K562 (cell line): ENCODE data around the gene COG4. TPM values are rescaled to one million over a fixed set of nuclear protein-coding genes. Genes with fewer than 3 reads are reported as not detected.

Experiments used
- ARHGAP35 ChIP-seq: fragments of 450-650 bp; IDR thresholded peaks from 2 replicates; pipeline ENCODE4 v1.6.1; 2018; ENCODE audit not compliant: partially characterized antibody
- ARID4B ChIP-seq: sonication (generic); formaldehyde crosslinking; IDR thresholded peaks from 2 replicates; pipeline ENCODE4 v1.8.0; 2022; ENCODE audit warnings: mild to moderate bottlenecking, missing genetic modification reagents
- DIDO1 ChIP-seq: fragments of 450-650 bp; IDR thresholded peaks from 2 replicates; pipeline ENCODE4 v1.6.1; 2016; ENCODE audit warnings: low read depth, missing biosample characterization, missing genetic modification characterization
- EGR1 ChIP-seq: fragments of 450-650 bp; conservative IDR thresholded peaks from 2 replicates; pipeline ENCODE4 v1.6.1; 2017; ENCODE audit warnings: mild to moderate bottlenecking
- ERF ChIP-seq: fragments of 450-650 bp; formaldehyde crosslinking; IDR thresholded peaks from 2 replicates; pipeline ENCODE4 v1.4.0; 2020; ENCODE audit warnings: mild to moderate bottlenecking, mixed read lengths
- FOXK2 ChIP-seq, 2 experiments: fragments of 450-650 bp; IDR thresholded peaks in 1 of 2; conservative IDR thresholded peaks in 1 of 2; 2 replicates each; pipeline ENCODE4 v1.6.1; 2016; ENCODE audit warnings: low read depth in 2 of 2, mild to moderate bottlenecking in 1 of 2
- FOXO4 ChIP-seq: fragments of 450-650 bp; formaldehyde crosslinking; IDR thresholded peaks from 2 replicates; pipeline ENCODE4 v1.4.0; 2020; ENCODE audit warnings: mild to moderate bottlenecking, moderate library complexity
- HDGF ChIP-seq: fragments of 450-650 bp; IDR thresholded peaks from 2 replicates; pipeline ENCODE4 v1.6.1; 2016
- KAT2B ChIP-seq: IDR thresholded peaks from one replicate; pipeline ENCODE4 v1.6.1; 2012; ENCODE audit warnings: low read depth, mild to moderate bottlenecking, control low read depth, inconsistent platforms, low read length, moderate library complexity
- NR3C1 ChIP-seq: sonication (generic); formaldehyde crosslinking; IDR thresholded peaks from 2 replicates; pipeline ENCODE4 v1.8.1; 2022; ENCODE audit warnings: missing genetic modification reagents
- NRF1 ChIP-seq, 2 experiments: fragments of 450-650 bp; IDR thresholded peaks in 1 of 2; conservative IDR thresholded peaks in 1 of 2; 2 replicates each; pipeline ENCODE4 v1.6.1; 2014; ENCODE audit warnings: mild to moderate bottlenecking in 2 of 2
- RNF219 ChIP-seq: fragments of 250-450 bp; sonication (Bioruptor Pico); IDR thresholded peaks from 2 replicates; pipeline ENCODE4 v1.5.0; 2022; ENCODE audit warnings: mild to moderate bottlenecking
- RUNX1 ChIP-seq: sonication (generic); IDR thresholded peaks from 2 replicates; pipeline ENCODE4 v1.6.1; 2016; ENCODE audit warnings: antibody characterized with exemption, low read depth
- SRSF9 ChIP-seq: fragments of 200-400 bp; formaldehyde crosslinking; IDR thresholded peaks from 2 replicates; pipeline ENCODE4 v1.6.1; 2017; ENCODE audit warnings: low read depth, low read length, borderline replicate concordance
- STAT6 ChIP-seq: sonication (generic); formaldehyde crosslinking; IDR thresholded peaks from 2 replicates; pipeline ENCODE4 v1.8.1; 2023; ENCODE audit warnings: mild to moderate bottlenecking, missing genetic modification reagents
- THRAP3 ChIP-seq: fragments of 450-650 bp; IDR thresholded peaks from 2 replicates; pipeline ENCODE4 v1.6.1; 2016; ENCODE audit warnings: mild to moderate bottlenecking, inconsistent platforms, borderline replicate concordance
- ZC3H8 ChIP-seq: fragments of 450-650 bp; IDR thresholded peaks from 2 replicates; pipeline ENCODE4 v1.6.1; 2017
- ZNF175 ChIP-seq: fragments of 200-800 bp; sonication (Bioruptor generic); IDR thresholded peaks from 2 replicates; pipeline ENCODE4 v1.6.1; 2016; ENCODE audit warnings: low read depth, mild to moderate bottlenecking, missing genetic modification characterization, missing compliant biosample characterization
- ZNF41 ChIP-seq: fragments of 250-450 bp; sonication (Bioruptor Pico); conservative IDR thresholded peaks from 2 replicates; pipeline ENCODE4 v1.4.0; 2020; ENCODE audit warnings: mild to moderate bottlenecking
- polyA plus RNA-seq, 8 experiments: library from polyadenylated mRNA; depleted of rRNA in 4 of 8; stranded (reverse) in 5 of 8; unstranded in 3 of 8; fragments of >200 nt; fragmentation: Nextera tagmentation in 2 of 8; fragmentation: Illumina TruSeq in 1 of 8; extraction: Ambion mirVana in 2 of 8; extraction: Trizol in 1 of 8; gene quantifications; 2 replicates each; pipeline versions ENCODE4 v1.2.1 to v1.2.3, GENCODE V29; 2011 to 2014; ENCODE audit warnings: inconsistent platforms in 1 of 8, missing spikeins in 1 of 8
- total RNA-seq, 7 experiments: library from RNA; depleted of rRNA in 6 of 7; stranded (reverse); fragments of >200 nt in 6 of 7; fragmentation: Illumina TruSeq in 2 of 7; extraction: Trizol in 2 of 7; gene quantifications; 2 replicates each; pipeline versions ENCODE4 v1.2.1 to v1.2.3, GENCODE V29; 2011 to 2021; ENCODE audit warnings: low replicate concordance in 1 of 7

The COG4 gene
- total and polyA plus RNA-seq, 9 of the 15 experiments (the other 6 are each of a cell fraction or from before 2014, with no cell fraction given), result 13.7 to 73.9 (median 44.2) TPM

GRCh38 chr16:70437017-70437581 lies 86.3 kb downstream of the COG4 start (continued):
- TF ChIP-seq STAT6 (CRISPR knock-in tag), result no peak
- peak; percentile 94 to 95 for TF ChIP-seq FOXK2 (conservative IDR thresholded peaks at IDR 0.05 in 1 of 2, IDR thresholded peaks at IDR 0.05 in 1 of 2; ENCODE audit: low read depth in 2 of 2)
- TF ChIP-seq DIDO1 (tag), result no peak
- no peak for TF ChIP-seq HDGF
- TF ChIP-seq THRAP3, result no peak
- TF ChIP-seq KAT2B, result no peak
- no peak for TF ChIP-seq ZC3H8
- no peak for TF ChIP-seq RUNX1
- no peak for TF ChIP-seq ARID4B (CRISPR knock-in tag)
- no peak for TF ChIP-seq SRSF9
- TF ChIP-seq RNF219, result no peak
- TF ChIP-seq EGR1, result peak; percentile 96
- no peak for TF ChIP-seq ZNF175 (CRISPR knock-in tag)
- TF ChIP-seq NR3C1 (CRISPR knock-in tag), result no peak
- peak in 1 of 2 experiments; percentile 43; a peak in 1 of 4 replicates for TF ChIP-seq NRF1 (conservative IDR thresholded peaks at IDR 0.05 in 1 of 2, IDR thresholded peaks at IDR 0.05 in 1 of 2)
- TF ChIP-seq ARHGAP35, result no peak
- no peak for TF ChIP-seq FOXO4 (CRISPR knock-in tag)
- no peak for TF ChIP-seq ZNF41 (CRISPR knock-in tag)
- TF ChIP-seq ERF (CRISPR knock-in tag), result no peak
